Neuron (in vitro differentiated cells): Measurements from ENCODE around the gene ZFAND3.

ENCODE experiments used
- H2AFZ ChIP-seq: one replicate; pipeline ENCODE4 v1.6.1; 2013; ENCODE audit warnings: low read depth, mild to moderate bottlenecking, inconsistent platforms, low read length, moderate library complexity
- H3K27me3 ChIP-seq: one replicate; pipeline ENCODE4 v1.6.1; 2013; ENCODE audit warnings: low read length; ENCODE audit not compliant: insufficient read depth
- H3K36me3 ChIP-seq: one replicate; pipeline ENCODE4 v1.6.1; 2013; ENCODE audit warnings: low read length; ENCODE audit not compliant: insufficient read depth
- H3K4me1 ChIP-seq: one replicate; pipeline ENCODE4 v1.6.1; 2013; ENCODE audit warnings: low read length; ENCODE audit not compliant: insufficient read depth
- H3K4me3 ChIP-seq: 2 replicates; pipeline ENCODE4 v1.5.1; 2013; ENCODE audit warnings: mild to moderate bottlenecking, low read length, moderate library complexity
- H3K9me3 ChIP-seq: one replicate; pipeline ENCODE4 v1.6.1; 2013; ENCODE audit warnings: low read length

ZFAND3 gene

DNA sequence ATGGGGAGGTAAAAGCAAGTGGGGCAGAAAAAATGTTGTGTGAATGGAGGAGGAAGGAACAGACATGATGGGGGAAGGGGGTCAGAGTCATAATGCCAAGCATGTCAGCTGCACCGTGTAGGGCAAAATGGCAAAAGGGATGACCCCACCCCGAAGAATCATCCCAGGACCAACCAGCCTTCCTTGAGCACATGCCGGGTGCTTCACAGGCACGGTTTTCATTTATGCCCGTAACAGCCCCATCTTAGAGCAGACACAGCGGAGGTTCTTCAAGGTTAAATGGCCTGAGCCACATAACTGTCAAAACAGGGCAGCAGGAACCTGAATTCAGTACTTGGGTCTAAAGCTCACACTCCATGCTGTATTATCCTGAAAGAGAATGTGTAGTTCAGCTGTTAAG, 322.2 kb downstream of the ZFAND3 start:
- no peaks in the 10 kb centered on the region for H3K9me3 ChIP-seq
- H3K27me3 ChIP-seq = no peaks in the 10 kb centered on the region
- no peaks in the 10 kb centered on the region for H3K36me3 ChIP-seq
- peaks cover 18% of the 10 kb centered on the region for H3K4me1 ChIP-seq
- H3K4me3 ChIP-seq = no peak overlapping the region
- no peak overlapping the region for H2AFZ ChIP-seq

DNA sequence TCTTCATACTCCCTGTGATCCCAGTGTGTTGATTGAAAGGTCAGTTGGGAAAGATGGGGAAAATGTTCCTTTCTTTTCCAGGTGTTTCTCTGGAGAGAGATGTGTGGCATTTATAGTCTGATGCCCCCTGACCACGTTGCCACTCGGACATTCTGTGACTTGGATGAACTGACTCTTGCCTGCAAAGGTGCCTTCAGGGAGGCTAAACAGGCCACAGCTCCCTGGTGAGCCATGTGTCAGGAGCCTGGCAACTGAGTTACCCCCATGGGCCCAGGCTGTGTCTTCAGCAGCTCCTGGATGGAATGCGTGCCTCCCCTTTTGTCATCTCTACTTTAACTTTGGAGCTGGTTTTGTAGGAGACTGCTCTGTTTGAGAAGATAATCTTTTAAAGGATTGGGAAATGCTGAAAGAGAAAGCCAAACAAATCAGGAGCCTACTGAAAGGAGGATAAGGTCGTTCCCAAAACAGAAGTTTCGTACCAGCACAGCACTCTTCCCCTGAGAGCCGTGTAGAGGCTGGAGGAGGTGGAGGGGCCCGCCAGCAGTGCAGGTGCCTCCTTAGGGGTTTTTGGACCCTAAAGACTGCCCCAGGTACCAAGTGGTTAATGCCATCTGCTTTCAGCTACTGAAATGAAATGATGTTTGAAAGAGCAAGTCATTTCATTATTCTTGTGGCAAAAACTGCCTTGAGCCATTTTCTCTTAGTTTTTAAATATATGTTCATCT, 322.8 kb downstream of the ZFAND3 start:
- H2AFZ ChIP-seq = no peak overlapping the region
- no peaks in the 10 kb centered on the region for H3K27me3 ChIP-seq
- H3K36me3 ChIP-seq = no peaks in the 10 kb centered on the region
- no peak overlapping the region for H3K4me3 ChIP-seq
- peaks cover 16% of the 10 kb centered on the region for H3K4me1 ChIP-seq
- H3K9me3 ChIP-seq = no peaks in the 10 kb centered on the region

DNA sequence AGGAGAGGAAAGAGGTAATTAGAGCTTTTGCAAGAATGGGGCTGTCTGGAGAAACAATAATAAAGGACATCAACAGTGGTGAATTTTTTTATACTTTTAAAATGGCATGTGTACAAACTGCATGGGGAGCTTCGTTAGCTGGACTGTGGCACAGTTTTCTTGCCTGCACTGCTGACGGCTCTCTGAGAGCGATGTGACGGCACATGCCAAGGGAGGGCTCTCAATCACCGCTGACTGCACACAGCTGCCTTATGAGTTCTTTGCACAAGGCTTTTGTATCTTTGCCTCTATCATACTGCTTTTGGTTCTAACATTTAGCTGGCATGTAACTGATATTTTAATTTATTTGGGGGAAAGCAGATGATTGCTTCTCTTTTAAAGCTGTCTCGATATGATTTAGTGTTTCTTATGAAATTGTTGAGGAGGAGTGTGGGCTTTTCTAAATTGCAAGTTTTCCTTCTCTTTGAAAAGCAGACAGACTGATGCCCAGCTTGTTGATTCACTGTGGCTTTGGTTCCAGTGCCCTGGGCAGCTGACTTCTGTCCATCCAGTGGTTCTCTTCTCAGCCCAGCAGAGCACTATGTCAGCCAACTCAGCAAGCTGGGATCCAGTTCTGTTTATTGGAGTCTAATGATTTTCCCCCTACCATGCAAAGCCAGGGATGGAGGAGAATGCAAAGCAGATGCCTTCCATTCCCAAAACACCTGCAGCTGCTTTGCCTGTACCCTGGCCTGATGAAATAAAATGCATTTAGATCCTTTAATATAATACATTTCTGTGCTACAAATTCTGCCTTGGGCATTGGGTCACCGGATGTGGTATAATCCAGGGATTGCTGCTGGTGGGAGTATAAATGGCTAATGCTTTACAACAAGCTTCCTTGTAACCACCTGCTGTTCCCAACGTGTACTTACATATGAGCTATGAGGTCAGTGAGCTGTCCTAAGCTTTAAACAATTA, 323.9 kb downstream of the ZFAND3 start:
- Histone ChIP-seq H3K9me3 (no peaks in the 10 kb centered on the region), H3K36me3 (no peaks in the 10 kb centered on the region), H3K4me1 (peaks cover 5% of the 10 kb centered on the region), H2AFZ (no peak overlapping the region), H3K27me3 (no peaks in the 10 kb centered on the region), H3K4me3 (no peak overlapping the region)

DNA sequence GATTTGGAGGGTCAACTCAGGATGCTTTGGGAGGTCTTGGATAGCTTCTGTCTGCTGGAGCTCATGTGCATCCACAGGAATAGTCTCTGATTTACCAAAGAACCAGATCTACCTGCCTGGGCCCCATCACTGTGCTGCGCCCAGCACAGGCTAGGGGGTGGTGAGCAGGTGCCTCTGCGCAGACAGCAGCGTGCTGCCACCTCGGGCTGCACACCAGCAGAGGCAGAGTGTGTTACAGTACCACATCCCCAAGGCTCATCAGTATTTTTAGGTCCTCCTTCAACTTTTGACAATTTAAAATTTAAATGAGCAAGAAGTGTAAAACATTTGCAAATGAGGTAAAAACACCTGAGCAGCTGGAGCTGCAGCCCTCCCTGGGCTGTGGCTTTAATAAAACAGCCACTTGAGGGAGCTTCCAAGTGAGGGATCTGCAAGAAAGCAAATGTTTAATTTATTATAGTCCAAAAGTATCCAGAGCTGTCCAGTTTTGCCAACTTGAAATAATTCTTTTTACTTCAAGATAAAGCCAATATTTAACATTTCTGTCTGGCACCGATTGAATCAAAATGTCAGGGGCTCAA, 324.9 kb downstream of the ZFAND3 start:
- Histone ChIP-seq H3K9me3 (no peaks in the 10 kb centered on the region), H3K4me1 (peaks cover 12% of the 10 kb centered on the region), H2AFZ (no peak overlapping the region), H3K4me3 (no peak overlapping the region), H3K27me3 (no peaks in the 10 kb centered on the region), H3K36me3 (no peaks in the 10 kb centered on the region)

DNA sequence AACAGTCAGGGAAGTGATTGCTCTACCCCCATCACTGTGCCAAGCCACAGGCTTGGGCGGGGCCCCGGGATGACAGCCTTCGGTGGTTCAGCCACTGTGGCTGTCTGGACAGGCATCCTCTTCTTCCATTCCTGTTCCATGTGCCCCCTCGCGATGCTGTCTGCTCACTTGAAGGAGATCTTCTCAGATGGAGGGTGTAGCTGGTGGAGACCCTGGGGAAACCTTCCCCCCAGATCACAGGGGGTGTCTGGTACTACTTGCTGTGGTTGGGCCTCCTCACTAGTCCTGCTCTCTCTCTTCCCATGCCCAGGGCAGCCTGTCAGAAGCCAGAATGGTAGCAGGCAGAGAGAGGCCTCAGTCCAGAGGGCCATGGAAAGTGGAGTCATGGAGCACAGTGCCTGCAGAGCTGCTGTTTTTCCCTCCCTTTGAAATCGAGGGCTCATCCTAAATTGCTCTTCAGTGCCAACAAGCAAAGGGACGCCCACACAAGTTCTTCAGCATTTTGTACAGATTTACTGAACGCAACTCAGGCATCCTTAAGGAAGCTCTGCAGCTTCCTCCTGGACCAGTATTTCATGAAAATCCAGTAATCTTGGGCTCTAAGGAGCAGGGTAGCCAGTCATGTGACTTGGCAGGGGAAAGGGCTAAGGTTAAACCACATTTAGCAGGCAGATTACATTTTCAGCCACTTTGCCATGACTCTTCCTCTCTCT, 326.6 kb downstream of the ZFAND3 start:
- H3K4me3 ChIP-seq = no peak overlapping the region
- H3K27me3 ChIP-seq = no peaks in the 10 kb centered on the region
- no peaks in the 10 kb centered on the region for H3K9me3 ChIP-seq
- peaks cover 16% of the 10 kb centered on the region for H3K4me1 ChIP-seq
- no peaks in the 10 kb centered on the region for H3K36me3 ChIP-seq
- H2AFZ ChIP-seq = no peak overlapping the region

DNA sequence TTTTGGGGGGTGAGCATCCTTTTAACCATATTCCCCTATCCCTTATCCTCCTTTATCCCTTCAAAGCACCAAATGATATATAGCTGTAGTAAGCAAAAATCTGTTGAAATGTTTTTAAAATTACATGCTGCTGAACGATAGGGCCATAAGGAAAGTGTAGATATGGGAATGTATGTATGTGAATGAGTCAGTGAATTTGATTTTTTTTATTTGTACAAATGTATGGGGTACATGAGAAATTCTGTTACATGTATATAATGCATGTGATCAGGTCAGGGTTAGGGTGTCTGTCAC, 327.2 kb downstream of the ZFAND3 start:
- no peak overlapping the region for H3K4me3 ChIP-seq
- no peaks in the 10 kb centered on the region for H3K9me3 ChIP-seq
- H3K27me3 ChIP-seq = no peaks in the 10 kb centered on the region
- H3K36me3 ChIP-seq = no peaks in the 10 kb centered on the region
- no peak overlapping the region for H2AFZ ChIP-seq
- H3K4me1 ChIP-seq = peaks cover 16% of the 10 kb centered on the region

DNA sequence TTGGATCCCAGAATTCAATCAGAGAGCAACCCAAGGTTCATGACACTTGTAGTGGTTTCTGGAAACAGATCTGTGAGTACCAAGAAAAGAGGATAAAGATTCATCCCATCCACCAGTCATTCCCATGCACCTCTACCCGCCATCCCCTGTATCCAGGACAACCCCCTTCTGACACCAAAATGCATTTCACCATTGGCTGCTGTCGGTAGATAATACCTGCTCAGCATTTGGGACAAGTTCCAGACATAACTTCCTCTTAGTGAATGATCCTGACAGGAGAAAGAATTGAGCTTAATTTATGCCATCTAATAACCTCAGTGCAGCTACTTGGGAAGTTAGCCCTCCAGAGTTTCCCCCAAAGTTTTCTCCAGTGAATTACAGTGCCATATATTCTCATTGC, 329.1 kb downstream of the ZFAND3 start:
- H3K4me3 ChIP-seq = no peak overlapping the region
- no peaks in the 10 kb centered on the region for H3K27me3 ChIP-seq
- no peak overlapping the region for H2AFZ ChIP-seq
- H3K4me1 ChIP-seq = peaks cover 16% of the 10 kb centered on the region
- H3K36me3 ChIP-seq = peaks cover 6% of the 10 kb centered on the region
- H3K9me3 ChIP-seq = no peaks in the 10 kb centered on the region

DNA sequence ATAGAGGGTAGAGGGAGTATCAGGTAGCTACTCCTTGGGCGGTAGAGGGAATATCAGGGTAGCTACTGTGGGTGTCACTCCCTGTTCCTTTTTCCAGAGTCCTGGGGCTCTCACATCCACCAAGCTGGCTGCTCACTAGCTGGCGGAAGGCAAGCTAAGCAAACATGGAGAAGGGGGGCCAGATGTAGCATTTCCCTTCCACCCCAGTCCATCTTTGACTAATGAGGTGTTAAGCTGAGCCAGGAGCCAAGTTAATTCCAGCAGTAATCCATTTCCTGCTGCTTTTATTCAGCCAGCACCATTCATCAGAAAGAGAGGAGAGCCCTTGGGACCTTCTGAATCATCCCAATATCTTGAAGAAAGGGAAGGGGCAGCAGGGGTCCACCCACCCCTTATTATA, 330.0 kb downstream of the ZFAND3 start:
- Histone ChIP-seq H3K36me3 (peaks cover 6% of the 10 kb centered on the region), H3K9me3 (no peaks in the 10 kb centered on the region), H2AFZ (no peak overlapping the region), H3K27me3 (no peaks in the 10 kb centered on the region), H3K4me3 (no peak overlapping the region), H3K4me1 (peaks cover 16% of the 10 kb centered on the region)

- H3K4me1 ChIP-seq = peaks cover 16% of the 10 kb centered on the region
- no peaks in the 10 kb centered on the region for H3K9me3 ChIP-seq
- H3K36me3 ChIP-seq = peaks cover 6% of the 10 kb centered on the region
- H3K4me3 ChIP-seq = no peak overlapping the region
- H3K27me3 ChIP-seq = no peaks in the 10 kb centered on the region
- no peak overlapping the region for H2AFZ ChIP-seq
Observed at GRCh38 chr6:38150021-38150420, 330.5 kb downstream of the ZFAND3 start.

DNA sequence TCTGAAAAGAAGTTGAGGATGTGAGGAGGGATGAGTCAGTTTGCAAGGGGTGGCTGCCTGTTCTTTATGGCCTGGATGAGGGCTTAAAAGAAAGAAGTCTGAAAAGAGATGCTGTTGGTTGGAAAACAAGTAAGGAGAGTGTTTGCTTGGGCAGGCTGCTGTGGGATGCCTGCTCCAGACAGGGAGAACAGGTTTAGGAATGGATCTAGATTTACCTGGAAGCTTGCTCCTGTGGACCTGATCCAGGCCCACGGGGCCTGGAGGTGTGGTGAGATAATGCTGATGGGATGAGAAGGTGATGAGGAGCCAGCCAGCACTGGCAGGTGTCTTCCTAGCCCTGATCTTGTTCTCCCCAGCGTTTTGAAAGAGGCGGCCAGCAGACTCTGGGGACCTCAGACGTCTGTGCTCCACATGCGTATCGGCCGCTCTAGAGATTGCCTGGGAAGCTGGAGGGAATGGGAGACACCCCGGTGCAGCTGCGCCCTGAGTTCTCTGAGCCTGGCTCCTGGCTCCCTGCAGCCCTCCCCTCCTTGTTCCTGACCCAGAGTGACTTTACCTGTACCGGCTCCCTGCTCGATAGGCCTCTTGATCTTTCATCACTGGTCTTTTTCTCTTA, 331.3 kb downstream of the ZFAND3 start:
- Histone ChIP-seq H3K4me1 (peaks cover 16% of the 10 kb centered on the region), H3K36me3 (peaks cover 6% of the 10 kb centered on the region), H3K9me3 (no peaks in the 10 kb centered on the region), H3K4me3 (no peak overlapping the region), H2AFZ (no peak overlapping the region), H3K27me3 (no peaks in the 10 kb centered on the region)

GRCh38 chr6:38151580-38152500, 332.3 kb downstream of the ZFAND3 start:
- Histone ChIP-seq H3K4me1 (peaks cover 15% of the 10 kb centered on the region), H3K9me3 (no peaks in the 10 kb centered on the region), H3K27me3 (no peaks in the 10 kb centered on the region), H2AFZ (no peak overlapping the region), H3K36me3 (peaks cover 6% of the 10 kb centered on the region), H3K4me3 (no peak overlapping the region)

DNA sequence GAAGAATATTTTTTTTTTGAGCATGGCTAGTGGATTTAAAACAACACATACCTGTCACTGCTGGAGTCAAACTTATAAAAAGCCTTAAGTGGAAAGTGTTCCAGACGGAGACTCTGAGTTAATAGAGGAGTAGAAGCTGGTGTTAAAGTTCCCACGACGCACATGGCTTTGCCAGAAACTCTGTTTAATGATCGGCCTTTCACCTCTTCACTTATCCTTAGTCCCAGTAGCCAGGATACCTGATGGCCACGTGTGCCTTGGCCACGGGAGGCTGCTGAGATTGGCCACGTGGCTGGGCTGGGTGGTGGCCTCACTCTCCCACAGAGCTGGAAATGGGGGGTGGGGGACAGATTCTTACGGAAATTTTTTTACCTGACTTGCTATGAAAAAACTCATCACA, 333.1 kb downstream of the ZFAND3 start:
- no peaks in the 10 kb centered on the region for H3K9me3 ChIP-seq
- H3K4me1 ChIP-seq = peaks cover 14% of the 10 kb centered on the region
- no peaks in the 10 kb centered on the region for H3K27me3 ChIP-seq
- no peak overlapping the region for H3K4me3 ChIP-seq
- peaks cover 8% of the 10 kb centered on the region for H3K36me3 ChIP-seq
- H2AFZ ChIP-seq = no peak overlapping the region
